Thyroid gland (tissue), 4 donors: Measurements from ENCODE around the gene ADAMTS7. TPM values are rescaled to one million over a fixed set of nuclear protein-coding genes. Genes with fewer than 3 reads are reported as not detected.
A peak's percentile ranks its signal among the peaks of the same experiment; 100 is the strongest.
"Not testable (repeated sequence)": the region's sequence is repeated elsewhere in the genome, so short reads cannot be mapped to it uniquely, and the experiment has no call there.

Experiments
- DNase-seq, 2 donors: peaks; one replicate each; pipeline ENCODE4 v3.0.0-alpha.2; 2019
- H3K27ac ChIP-seq, 3 donors: fragments of 200-600 bp; sonication (generic); 1 replicate in 2 of 3; 2 replicates in 1 of 3; pipeline ENCODE4 v1.5.1; 2016 to 2019; ENCODE audit warnings: mild to moderate bottlenecking in 1 of 3, moderate library complexity in 1 of 3
- H3K27me3 ChIP-seq: fragments of 200-600 bp; sonication (generic); one replicate; pipeline ENCODE4 v1.5.1; 2019
- H3K36me3 ChIP-seq, 2 donors: fragments of 200-600 bp; sonication (generic); one replicate each; pipeline ENCODE4 v1.5.1; 2016 to 2019
- H3K4me1 ChIP-seq, 2 donors: fragments of 200-600 bp; sonication (generic); one replicate each; pipeline ENCODE4 v1.5.1; 2017 to 2019
- H3K4me3 ChIP-seq, 3 donors: fragments of 200-600 bp; sonication (generic); replicated peaks in 1 of 3; 1 replicate in 2 of 3; 2 replicates in 1 of 3; pipeline ENCODE4 v1.5.1; 2016; ENCODE audit warnings: mild to moderate bottlenecking in 1 of 3
- H3K9me3 ChIP-seq: fragments of 200-600 bp; sonication (generic); one replicate; pipeline ENCODE4 v1.5.1; 2017
- POLR2A ChIP-seq, 2 donors: fragments of 450-650 bp; IDR thresholded peaks; one replicate each; pipeline ENCODE4 v1.6.1; 2017; ENCODE audit warnings: antibody characterized with exemption in 2 of 2, mild to moderate bottlenecking in 2 of 2, moderate library complexity in 1 of 2
- WGBS, 2 donors: methylation state at CpG; one replicate each; pipeline ENCODE4 v1.1.5; 2017; 5-methylcytosine and 5-hydroxymethylcytosine counted together
- intact Hi-C: fragments of 100-400 bp; cut with DNase I; formaldehyde crosslinking; loops from one replicate; pipeline ENCODE4 v1.15.1; 2023
- total RNA-seq, 4 donors: library from RNA; depleted of rRNA; stranded (reverse); fragments of >200 nt; gene quantifications; one replicate each; pipeline ENCODE4 v1.2.3, GENCODE V29; 2016
- TF ChIP-seq, protein P1 (sequence below), 6 experiments: fragments of 200-600 bp in 3 of 6; fragments of 450-650 bp in 3 of 6; sonication (generic) in 3 of 6; IDR thresholded peaks; one replicate each; pipeline ENCODE4 v1.5.1; 2016 to 2019; ENCODE audit warnings: antibody characterized with exemption in 6 of 6, mild to moderate bottlenecking in 2 of 6, inconsistent platforms in 1 of 6, moderate library complexity in 1 of 6

ADAMTS7 gene
- total RNA-seq, 4 donors from 2014 or later: 0.68 to 2.5 (median 1.8) TPM

DNA sequence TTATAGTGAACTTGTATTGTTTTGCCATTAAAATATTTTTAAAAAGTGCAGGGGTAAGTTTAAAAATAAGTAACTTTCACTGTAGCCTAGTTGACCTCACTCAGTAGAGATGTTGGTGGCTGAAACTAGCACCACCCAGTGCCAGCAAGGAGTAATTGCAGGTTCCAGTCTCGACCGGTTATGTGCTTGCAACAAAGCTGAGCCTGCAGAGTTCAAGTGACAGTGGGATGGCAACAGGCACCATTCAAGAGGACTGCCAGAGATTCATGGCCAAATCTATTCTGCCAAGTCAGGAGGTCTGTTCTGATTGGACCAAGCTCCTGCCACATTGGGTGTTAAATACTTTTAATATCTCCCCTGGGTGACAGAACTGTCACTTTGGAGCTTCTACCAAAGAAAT lies 2.7 kb downstream of the ADAMTS7 start:
- DNase-seq: no peak
- no peaks in the 10 kb centered on the region for H3K27me3 ChIP-seq
- H3K27ac ChIP-seq: no peak overlapping the region
- H3K9me3 ChIP-seq: no peaks in the 10 kb centered on the region
- TF ChIP-seq, protein P1, sequence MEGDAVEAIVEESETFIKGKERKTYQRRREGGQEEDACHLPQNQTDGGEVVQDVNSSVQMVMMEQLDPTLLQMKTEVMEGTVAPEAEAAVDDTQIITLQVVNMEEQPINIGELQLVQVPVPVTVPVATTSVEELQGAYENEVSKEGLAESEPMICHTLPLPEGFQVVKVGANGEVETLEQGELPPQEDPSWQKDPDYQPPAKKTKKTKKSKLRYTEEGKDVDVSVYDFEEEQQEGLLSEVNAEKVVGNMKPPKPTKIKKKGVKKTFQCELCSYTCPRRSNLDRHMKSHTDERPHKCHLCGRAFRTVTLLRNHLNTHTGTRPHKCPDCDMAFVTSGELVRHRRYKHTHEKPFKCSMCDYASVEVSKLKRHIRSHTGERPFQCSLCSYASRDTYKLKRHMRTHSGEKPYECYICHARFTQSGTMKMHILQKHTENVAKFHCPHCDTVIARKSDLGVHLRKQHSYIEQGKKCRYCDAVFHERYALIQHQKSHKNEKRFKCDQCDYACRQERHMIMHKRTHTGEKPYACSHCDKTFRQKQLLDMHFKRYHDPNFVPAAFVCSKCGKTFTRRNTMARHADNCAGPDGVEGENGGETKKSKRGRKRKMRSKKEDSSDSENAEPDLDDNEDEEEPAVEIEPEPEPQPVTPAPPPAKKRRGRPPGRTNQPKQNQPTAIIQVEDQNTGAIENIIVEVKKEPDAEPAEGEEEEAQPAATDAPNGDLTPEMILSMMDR (IDR thresholded peaks at IDR 0.05): peak in 1 of 6 experiments; percentile 25
- TF ChIP-seq POLR2A (IDR thresholded peaks at IDR 0.05): no peak
- WGBS, 2 donors: 57 to 67% methylated on average over 2 of the region's 2 CpGs
- intact Hi-C loops: no loop called here
- H3K36me3 ChIP-seq: no peaks in the 10 kb centered on the region
- peaks cover 7 to 19% of the 10 kb centered on the region in 2 donors for H3K4me1 ChIP-seq
- H3K4me3 ChIP-seq: no peak overlapping the region

DNA sequence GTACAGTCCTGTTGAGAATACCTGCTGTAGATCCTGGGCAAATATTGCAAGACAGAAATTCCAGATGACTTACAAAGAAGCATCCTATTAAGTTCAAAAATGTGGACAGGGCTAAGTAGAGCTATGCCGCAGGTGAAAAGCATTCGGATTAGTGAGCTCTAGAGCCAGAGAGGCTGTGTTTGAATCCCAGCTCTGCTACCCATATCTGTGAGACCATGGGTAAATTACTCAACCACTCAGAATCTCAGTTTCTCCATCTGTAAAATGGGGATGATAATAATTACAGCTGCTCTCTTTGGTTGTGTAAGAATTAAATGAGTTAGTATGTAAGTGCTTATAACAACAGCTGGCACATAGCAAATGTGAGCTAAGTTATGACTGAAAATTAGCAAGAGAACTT lies 3.9 kb downstream of the ADAMTS7 start:
- Histone ChIP-seq H3K9me3 (no peaks in the 10 kb centered on the region), H3K27ac (no peak overlapping the region), H3K4me1 (peaks cover 7 to 19% of the 10 kb centered on the region in 2 donors), H3K36me3 (no peaks in the 10 kb centered on the region), H3K4me3 (no peak overlapping the region), H3K27me3 (no peaks in the 10 kb centered on the region)
- DNase-seq: no peak
- 86 to 96% methylated on average over 2 of the region's 2 CpGs for WGBS, 2 donors
- TF ChIP-seq, protein P1 (IDR thresholded peaks at IDR 0.05): no peak
- TF ChIP-seq POLR2A (IDR thresholded peaks at IDR 0.05): no peak
- intact Hi-C loops: no loop called here

DNA sequence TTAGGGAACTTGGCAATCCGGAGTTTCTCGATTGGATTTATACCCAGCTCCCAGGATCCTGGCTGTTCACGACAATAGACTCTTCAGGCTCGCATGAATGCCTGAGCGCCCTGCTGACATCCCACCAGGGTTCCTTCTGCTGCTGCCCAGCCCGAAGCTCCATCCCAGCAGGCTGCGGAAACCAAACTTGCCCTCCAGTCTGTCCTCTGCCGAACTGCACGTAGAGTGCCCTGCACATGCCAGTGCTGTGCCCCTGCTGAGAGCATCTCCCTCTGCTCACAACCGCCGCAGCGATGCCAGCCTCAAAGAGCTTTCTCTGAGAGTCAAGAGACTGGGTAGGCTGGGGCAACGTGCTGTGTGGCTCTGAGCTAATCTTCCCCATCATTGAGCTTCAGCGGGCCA lies 6.9 kb downstream of the ADAMTS7 start:
- Histone ChIP-seq H3K36me3 (no peaks in the 10 kb centered on the region), H3K9me3 (no peaks in the 10 kb centered on the region), H3K27me3 (no peaks in the 10 kb centered on the region), H3K27ac (no peak overlapping the region), H3K4me1 (no peaks in the 10 kb centered on the region), H3K4me3 (no peak overlapping the region)
- WGBS, 2 donors: 19 to 43% methylated on average over 10 to 11 of the region's 14 CpGs
- intact Hi-C loops: no loop called here
- TF ChIP-seq POLR2A (IDR thresholded peaks at IDR 0.05): no peak
- TF ChIP-seq, protein P1 (IDR thresholded peaks at IDR 0.05): no peak
- peak; percentile 54 to 60 for DNase-seq

DNA sequence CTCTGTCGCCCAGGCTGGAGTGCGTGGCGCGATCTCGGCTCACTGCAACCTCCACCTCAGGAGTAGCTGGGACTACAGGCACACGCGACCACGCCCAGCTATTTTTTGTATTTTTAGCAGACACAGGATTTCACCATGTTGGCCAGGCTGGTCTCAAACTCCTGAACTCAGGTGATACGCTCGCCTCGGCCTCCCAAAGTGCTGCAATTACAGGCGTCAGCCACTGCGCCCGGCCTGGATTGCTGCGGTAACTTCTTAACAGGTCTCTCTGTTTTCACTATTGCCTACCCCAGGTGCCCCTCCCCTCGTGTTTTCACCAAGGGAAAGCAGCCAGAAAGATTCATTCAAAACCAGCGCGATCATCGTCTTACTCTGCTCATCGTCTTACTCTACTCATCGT lies 10.5 kb downstream of the ADAMTS7 start:
- Histone ChIP-seq H3K36me3 (no peaks in the 10 kb centered on the region), H3K27me3 (no peaks in the 10 kb centered on the region), H3K4me1 (peaks cover 0 to 4% of the 10 kb centered on the region in 2 donors), H3K27ac (no peak overlapping the region), H3K9me3 (no peaks in the 10 kb centered on the region), H3K4me3 (no peak overlapping the region)
- 92 to 93% methylated on average over 21 of the region's 21 CpGs for WGBS, 2 donors
- DNase-seq: no peak
- TF ChIP-seq, protein P1 (IDR thresholded peaks at IDR 0.05): no peak
- no peak for TF ChIP-seq POLR2A (IDR thresholded peaks at IDR 0.05)
- intact Hi-C loops: no loop called here

DNA sequence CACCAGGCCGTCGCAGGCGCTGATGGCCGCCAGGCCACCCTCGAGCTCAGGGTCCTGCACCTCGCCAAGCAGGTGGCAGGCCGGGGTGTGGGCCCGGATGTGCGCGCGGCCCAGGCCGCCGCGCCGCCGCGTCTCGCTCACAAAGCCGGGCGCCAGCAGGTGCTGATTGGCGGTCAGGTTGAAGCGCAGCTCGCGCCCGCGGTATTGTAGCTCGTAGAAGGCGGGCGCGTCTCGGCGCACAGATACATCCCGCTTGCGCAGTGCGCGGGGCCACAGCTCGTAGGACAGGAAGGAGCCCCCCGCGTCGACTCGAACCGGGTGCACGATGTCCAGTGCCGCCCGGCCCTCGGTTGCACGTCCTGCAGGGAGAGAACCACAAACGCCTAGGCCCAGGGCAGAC lies 11.1 kb downstream of the ADAMTS7 start:
- TF ChIP-seq, protein P1 (IDR thresholded peaks at IDR 0.05): no peak
- TF ChIP-seq POLR2A (IDR thresholded peaks at IDR 0.05): no peak
- no peaks in the 10 kb centered on the region for H3K27me3 ChIP-seq
- 89 to 91% methylated on average over 32 to 39 of the region's 48 CpGs for WGBS, 2 donors
- H3K27ac ChIP-seq: no peak overlapping the region
- H3K36me3 ChIP-seq: no peaks in the 10 kb centered on the region
- H3K4me3 ChIP-seq: no peak overlapping the region
- no peaks in the 10 kb centered on the region for H3K9me3 ChIP-seq
- DNase-seq: no peak
- intact Hi-C loops: no loop called here
- peaks cover 0 to 4% of the 10 kb centered on the region in 2 donors for H3K4me1 ChIP-seq

DNA sequence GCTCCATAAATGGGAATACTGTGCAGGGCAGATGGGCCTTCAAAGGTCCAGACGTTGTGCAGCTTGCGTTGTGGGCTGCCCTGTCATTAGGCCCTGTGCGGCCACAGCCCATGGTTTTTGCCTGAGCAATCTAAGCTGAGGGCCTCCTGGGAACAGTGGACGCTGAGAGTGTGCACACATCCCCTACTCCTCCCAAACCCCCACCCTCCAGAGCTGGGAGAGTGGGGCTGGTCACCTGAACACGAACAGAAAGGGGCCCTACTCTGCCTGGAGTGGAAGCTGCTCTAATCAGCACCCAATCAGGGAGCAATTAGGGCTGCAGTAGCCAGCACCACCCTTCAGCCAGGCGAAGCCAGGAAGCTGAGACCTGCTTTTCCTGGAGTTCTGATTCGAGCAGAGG lies 12.2 kb downstream of the ADAMTS7 start:
- DNase-seq, H3K27me3 ChIP-seq, H3K4me3 ChIP-seq, H3K27ac ChIP-seq, H3K9me3 ChIP-seq, intact Hi-C loops, H3K4me1 ChIP-seq, H3K36me3 ChIP-seq: not testable (repeated sequence)
- whole genome bisulfite sequencing, 2 donors: 81% methylated on average over 2 of the region's 7 CpGs; no CpG with 5 or more reads in 1 of the 2 donors

DNA sequence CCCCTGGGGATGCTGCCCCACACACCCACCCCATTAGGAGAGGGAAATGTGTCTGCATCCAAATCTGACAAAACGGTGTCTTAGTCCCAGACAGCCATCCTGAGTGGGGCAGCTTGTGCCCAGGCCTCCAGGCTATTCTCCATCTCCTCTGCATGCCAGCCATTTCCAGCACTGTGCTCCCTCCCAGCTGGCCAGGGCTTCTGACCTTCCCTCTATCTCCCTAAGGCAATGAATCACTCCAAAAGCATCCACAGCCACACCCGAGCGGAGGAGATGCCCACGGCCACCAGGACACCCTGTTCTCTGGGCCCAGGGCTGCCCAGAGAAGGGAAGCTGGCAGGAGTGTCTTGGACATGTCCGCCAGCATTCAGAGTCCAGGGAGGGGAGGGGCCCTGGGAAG lies 12.9 kb downstream of the ADAMTS7 start:
- H3K27ac ChIP-seq, H3K36me3 ChIP-seq, H3K27me3 ChIP-seq, H3K4me3 ChIP-seq, intact Hi-C loops, H3K4me1 ChIP-seq, DNase-seq, H3K9me3 ChIP-seq: not testable (repeated sequence)
- WGBS, 2 donors: 59 to 76% methylated on average over 4 to 5 of the region's 5 CpGs
